ENCODE data around the gene DNAH1.

DNA sequence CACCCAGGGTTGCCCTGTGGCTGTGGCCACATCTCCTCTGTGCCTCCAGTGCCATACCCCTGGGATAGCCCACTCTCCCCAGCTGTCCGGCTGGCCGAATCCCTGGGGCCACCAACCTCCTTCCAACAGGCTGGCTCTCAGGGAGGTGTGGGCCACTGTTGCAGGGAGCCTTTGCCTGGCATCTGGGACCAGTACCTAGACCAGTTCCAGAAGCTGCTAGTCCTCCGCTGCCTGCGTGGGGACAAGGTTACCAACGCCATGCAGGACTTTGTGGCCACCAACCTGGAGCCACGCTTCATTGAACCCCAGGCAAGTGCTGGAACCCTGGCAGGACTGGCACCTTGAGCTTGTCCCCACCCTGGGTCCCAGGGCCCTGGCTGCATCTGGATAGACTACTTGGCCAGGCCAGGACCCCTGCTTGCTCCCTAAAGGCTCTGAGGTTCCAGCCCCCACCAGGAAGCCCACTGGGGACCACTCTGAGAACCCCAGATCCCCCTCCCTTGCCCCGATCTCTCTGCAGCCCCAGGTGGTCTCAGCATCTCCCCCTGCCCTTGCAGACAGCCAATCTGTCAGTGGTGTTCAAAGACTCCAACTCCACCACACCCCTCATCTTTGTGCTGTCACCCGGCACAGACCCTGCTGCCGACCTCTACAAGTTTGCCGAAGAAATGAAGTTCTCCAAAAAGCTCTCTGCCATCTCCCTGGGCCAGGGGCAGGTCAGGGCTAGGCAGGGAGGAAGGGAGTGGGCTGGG lies 78.8 kb downstream of the DNAH1 start:
- TF ChIP-seq TCF7L2 (IDR thresholded peaks at IDR 0.05; ENCODE audit: borderline replicate concordance, extremely low read depth, insufficient read depth, insufficient read length) (no peak), SRF (IDR thresholded peaks at IDR 0.05; ENCODE audit: low read depth) (no peak), EZH2 (IDR thresholded peaks at IDR 0.05) (no peak), YY1 (IDR thresholded peaks at IDR 0.05; ENCODE audit: extremely low read depth, insufficient replicate concordance, low read depth, low read length) (no peak), JUND (IDR thresholded peaks at IDR 0.05) (no peak), SIN3A (IDR thresholded peaks at IDR 0.05; ENCODE audit: low read depth) (no peak), POLR2A (IDR thresholded peaks at IDR 0.05; ENCODE audit: borderline replicate concordance, extremely low read depth, insufficient read depth, insufficient read length) (no peak), SP1 (IDR thresholded peaks at IDR 0.05; ENCODE audit: low read depth) (no peak), CEBPB (IDR thresholded peaks at IDR 0.05; ENCODE audit: low read depth) (no peak)
- TF ChIP-seq, protein P1, sequence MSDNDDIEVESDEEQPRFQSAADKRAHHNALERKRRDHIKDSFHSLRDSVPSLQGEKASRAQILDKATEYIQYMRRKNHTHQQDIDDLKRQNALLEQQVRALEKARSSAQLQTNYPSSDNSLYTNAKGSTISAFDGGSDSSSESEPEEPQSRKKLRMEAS (IDR thresholded peaks at IDR 0.05), result no peak
- TF ChIP-seq, protein P2, sequence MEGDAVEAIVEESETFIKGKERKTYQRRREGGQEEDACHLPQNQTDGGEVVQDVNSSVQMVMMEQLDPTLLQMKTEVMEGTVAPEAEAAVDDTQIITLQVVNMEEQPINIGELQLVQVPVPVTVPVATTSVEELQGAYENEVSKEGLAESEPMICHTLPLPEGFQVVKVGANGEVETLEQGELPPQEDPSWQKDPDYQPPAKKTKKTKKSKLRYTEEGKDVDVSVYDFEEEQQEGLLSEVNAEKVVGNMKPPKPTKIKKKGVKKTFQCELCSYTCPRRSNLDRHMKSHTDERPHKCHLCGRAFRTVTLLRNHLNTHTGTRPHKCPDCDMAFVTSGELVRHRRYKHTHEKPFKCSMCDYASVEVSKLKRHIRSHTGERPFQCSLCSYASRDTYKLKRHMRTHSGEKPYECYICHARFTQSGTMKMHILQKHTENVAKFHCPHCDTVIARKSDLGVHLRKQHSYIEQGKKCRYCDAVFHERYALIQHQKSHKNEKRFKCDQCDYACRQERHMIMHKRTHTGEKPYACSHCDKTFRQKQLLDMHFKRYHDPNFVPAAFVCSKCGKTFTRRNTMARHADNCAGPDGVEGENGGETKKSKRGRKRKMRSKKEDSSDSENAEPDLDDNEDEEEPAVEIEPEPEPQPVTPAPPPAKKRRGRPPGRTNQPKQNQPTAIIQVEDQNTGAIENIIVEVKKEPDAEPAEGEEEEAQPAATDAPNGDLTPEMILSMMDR (IDR thresholded peaks at IDR 0.05 in 2 of 3, conservative IDR thresholded peaks at IDR 0.05 in 1 of 3; ENCODE audit: borderline replicate concordance in 1 of 3, insufficient read depth in 1 of 3, low read depth in 2 of 3, low read length in 2 of 3), result no peak
- TF ChIP-seq, protein P3, sequence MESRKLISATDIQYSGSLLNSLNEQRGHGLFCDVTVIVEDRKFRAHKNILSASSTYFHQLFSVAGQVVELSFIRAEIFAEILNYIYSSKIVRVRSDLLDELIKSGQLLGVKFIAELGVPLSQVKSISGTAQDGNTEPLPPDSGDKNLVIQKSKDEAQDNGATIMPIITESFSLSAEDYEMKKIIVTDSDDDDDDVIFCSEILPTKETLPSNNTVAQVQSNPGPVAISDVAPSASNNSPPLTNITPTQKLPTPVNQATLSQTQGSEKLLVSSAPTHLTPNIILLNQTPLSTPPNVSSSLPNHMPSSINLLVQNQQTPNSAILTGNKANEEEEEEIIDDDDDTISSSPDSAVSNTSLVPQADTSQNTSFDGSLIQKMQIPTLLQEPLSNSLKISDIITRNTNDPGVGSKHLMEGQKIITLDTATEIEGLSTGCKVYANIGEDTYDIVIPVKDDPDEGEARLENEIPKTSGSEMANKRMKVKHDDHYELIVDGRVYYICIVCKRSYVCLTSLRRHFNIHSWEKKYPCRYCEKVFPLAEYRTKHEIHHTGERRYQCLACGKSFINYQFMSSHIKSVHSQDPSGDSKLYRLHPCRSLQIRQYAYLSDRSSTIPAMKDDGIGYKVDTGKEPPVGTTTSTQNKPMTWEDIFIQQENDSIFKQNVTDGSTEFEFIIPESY (IDR thresholded peaks at IDR 0.05; ENCODE audit: extremely low read depth, insufficient replicate concordance, low read length), result no peak
